ENCODE data around the gene ARRB2. TPM values are rescaled to one million over a fixed set of nuclear protein-coding genes. Genes with fewer than 3 reads are reported as not detected.

ARRB2 gene
- total RNA-seq, 1 experiment from 2014 or later, result 25.1 TPM

GRCh38 chr17:4743216-4743615 lies 32.8 kb downstream of the ARRB2 start:
- H3K27me3 Mint-ChIP-seq (ENCODE audit: insufficient read depth, unreplicated experiment), result peaks cover 8% of the 10 kb centered on the region
- BruUV-seq (replicated peaks), result no TSS peak
- H3K27ac Mint-ChIP-seq (ENCODE audit: low read depth, unreplicated experiment), result no peak overlapping the region
- TF ChIP-seq, protein P1, sequence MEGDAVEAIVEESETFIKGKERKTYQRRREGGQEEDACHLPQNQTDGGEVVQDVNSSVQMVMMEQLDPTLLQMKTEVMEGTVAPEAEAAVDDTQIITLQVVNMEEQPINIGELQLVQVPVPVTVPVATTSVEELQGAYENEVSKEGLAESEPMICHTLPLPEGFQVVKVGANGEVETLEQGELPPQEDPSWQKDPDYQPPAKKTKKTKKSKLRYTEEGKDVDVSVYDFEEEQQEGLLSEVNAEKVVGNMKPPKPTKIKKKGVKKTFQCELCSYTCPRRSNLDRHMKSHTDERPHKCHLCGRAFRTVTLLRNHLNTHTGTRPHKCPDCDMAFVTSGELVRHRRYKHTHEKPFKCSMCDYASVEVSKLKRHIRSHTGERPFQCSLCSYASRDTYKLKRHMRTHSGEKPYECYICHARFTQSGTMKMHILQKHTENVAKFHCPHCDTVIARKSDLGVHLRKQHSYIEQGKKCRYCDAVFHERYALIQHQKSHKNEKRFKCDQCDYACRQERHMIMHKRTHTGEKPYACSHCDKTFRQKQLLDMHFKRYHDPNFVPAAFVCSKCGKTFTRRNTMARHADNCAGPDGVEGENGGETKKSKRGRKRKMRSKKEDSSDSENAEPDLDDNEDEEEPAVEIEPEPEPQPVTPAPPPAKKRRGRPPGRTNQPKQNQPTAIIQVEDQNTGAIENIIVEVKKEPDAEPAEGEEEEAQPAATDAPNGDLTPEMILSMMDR (IDR thresholded peaks at IDR 0.05; ENCODE audit: unreplicated experiment), result no peak
- ChIA-PET CTCF (interaction anchor here (1.3 kb wide), 1 partner anchor 159 kb away, joined by 3 read pairs; no protein-coding TSS in a partner anchor), POLR2A (interaction anchor here (0.6 to 1.1 kb wide), 2 partner anchors 9 to 166 kb away, joined by 3 read pairs; no protein-coding TSS in a partner anchor)
- H3K36me3 Mint-ChIP-seq (ENCODE audit: insufficient read depth, unreplicated experiment), result no peaks in the 10 kb centered on the region
- DNase-seq (ENCODE audit: unreplicated experiment), result no peak
- intact Hi-C loops (cut with micrococcal nuclease), result no loop called here
- H3K9me3 Mint-ChIP-seq (ENCODE audit: unreplicated experiment), result no peaks in the 10 kb centered on the region
- no peak overlapping the region for H3K4me3 Mint-ChIP-seq (ENCODE audit: unreplicated experiment)
- peaks cover 13% of the 10 kb centered on the region for H3K4me1 Mint-ChIP-seq (ENCODE audit: insufficient read depth, unreplicated experiment)

GRCh38 chr17:4743898-4744297 lies 33.5 kb downstream of the ARRB2 start:
- BruUV-seq (replicated peaks), result no TSS peak
- POLR2A ChIA-PET, result interaction anchor here (0.5 to 0.6 kb wide), 2 partner anchors 46 to 166 kb away, joined by 3 read pairs; no protein-coding TSS in a partner anchor
- TF ChIP-seq, protein P1 (IDR thresholded peaks at IDR 0.05; ENCODE audit: unreplicated experiment), result no peak
- H3K27me3 Mint-ChIP-seq (ENCODE audit: insufficient read depth, unreplicated experiment), result peaks cover 15% of the 10 kb centered on the region
- CTCF ChIA-PET, result interaction anchor here (1.3 kb wide), 1 partner anchor 158 kb away, joined by 3 read pairs; no protein-coding TSS in a partner anchor
- H3K36me3 Mint-ChIP-seq (ENCODE audit: insufficient read depth, unreplicated experiment), result no peaks in the 10 kb centered on the region
- intact Hi-C loops (cut with micrococcal nuclease), result no loop called here
- H3K9me3 Mint-ChIP-seq (ENCODE audit: unreplicated experiment), result no peaks in the 10 kb centered on the region
- peaks cover 7% of the 10 kb centered on the region for H3K4me1 Mint-ChIP-seq (ENCODE audit: insufficient read depth, unreplicated experiment)
- DNase-seq (ENCODE audit: unreplicated experiment), result no peak
- H3K4me3 Mint-ChIP-seq (ENCODE audit: unreplicated experiment), result no peak overlapping the region
- H3K27ac Mint-ChIP-seq (ENCODE audit: low read depth, unreplicated experiment), result no peak overlapping the region

DNA sequence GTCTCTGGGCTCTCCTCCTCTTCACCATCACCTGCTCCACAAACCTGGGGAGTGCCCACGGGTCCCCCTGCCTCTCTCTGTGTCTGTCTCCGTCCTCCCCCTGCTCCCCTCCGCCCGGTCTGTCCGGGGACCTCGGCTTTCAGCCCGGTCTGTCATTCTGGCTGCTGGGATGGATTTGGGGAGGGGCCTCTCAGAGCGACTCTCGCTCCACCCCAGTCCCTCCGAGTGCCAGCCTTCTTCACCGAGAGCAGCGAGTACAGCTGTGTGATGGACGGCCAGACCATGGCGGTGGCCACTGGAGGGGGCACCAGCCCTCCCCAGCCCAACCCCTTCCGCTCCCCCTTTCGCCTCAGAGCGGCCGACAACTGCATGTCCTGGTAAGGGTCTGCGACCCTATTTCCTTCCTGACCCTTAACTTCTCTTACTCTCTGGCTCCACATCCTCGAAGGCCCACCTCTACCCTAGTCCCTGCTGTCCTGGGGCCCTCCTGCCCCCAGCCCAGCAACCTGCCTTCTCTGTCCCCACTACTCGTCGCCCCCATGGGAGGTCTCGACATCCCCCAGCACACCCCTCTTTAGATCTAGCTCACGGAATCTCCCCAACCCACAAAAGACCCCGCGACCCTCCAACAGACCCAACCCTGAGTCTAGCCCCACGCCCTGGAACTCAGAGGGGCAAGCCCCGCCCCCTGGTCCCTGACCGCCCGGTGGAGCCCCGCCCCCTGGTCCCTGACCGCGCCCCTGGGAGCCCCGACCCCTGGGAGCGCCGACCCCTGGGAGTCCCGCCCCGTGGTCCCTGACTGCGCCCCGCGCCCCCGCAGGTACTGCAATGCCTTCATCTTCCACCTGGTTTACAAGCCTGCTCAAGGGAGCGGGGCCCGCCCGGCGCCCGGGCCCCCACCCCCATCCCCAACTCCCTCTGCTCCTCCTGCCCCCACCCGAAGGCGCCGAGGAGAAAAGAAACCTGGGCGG lies 34.9 kb downstream of the ARRB2 start:
- intact Hi-C loops (cut with micrococcal nuclease), result no loop called here
- TF ChIP-seq, protein P1 (IDR thresholded peaks at IDR 0.05; ENCODE audit: unreplicated experiment), result no peak
- BruUV-seq (replicated peaks), result no TSS peak
- Mint-ChIP-seq H3K4me1 (ENCODE audit: insufficient read depth, unreplicated experiment) (peaks cover 3% of the 10 kb centered on the region), H3K27ac (ENCODE audit: low read depth, unreplicated experiment) (no peak overlapping the region), H3K27me3 (ENCODE audit: insufficient read depth, unreplicated experiment) (peaks cover 26% of the 10 kb centered on the region), H3K4me3 (ENCODE audit: unreplicated experiment) (no peak overlapping the region), H3K9me3 (ENCODE audit: unreplicated experiment) (no peaks in the 10 kb centered on the region), H3K36me3 (ENCODE audit: insufficient read depth, unreplicated experiment) (no peaks in the 10 kb centered on the region)
- ChIA-PET CTCF (interaction anchor here (0.6 kb wide), 1 partner anchor 84 kb away, joined by 4 read pairs; no protein-coding TSS in a partner anchor), POLR2A (no interaction called here)
- no peak for DNase-seq (ENCODE audit: unreplicated experiment)

- H3K27me3 Mint-ChIP-seq (ENCODE audit: insufficient read depth, unreplicated experiment), result peaks cover 39% of the 10 kb centered on the region
- CTCF ChIA-PET, result interaction anchor here (1.2 kb wide), 1 partner anchor 143 kb away, joined by 3 read pairs; no protein-coding TSS in a partner anchor
- POLR2A ChIA-PET, result interaction anchor here (0.7 to 1.0 kb wide), 2 partner anchors 9 to 17 kb away, joined by 3 to 5 read pairs; no protein-coding TSS in a partner anchor
- H3K4me1 Mint-ChIP-seq (ENCODE audit: insufficient read depth, unreplicated experiment), result no peaks in the 10 kb centered on the region
- intact Hi-C loops (cut with micrococcal nuclease), result no loop called here
- H3K36me3 Mint-ChIP-seq (ENCODE audit: insufficient read depth, unreplicated experiment), result no peaks in the 10 kb centered on the region
- BruUV-seq (replicated peaks), result no TSS peak
- H3K9me3 Mint-ChIP-seq (ENCODE audit: unreplicated experiment), result no peaks in the 10 kb centered on the region
- H3K27ac Mint-ChIP-seq (ENCODE audit: low read depth, unreplicated experiment), result no peak overlapping the region
- DNase-seq (ENCODE audit: unreplicated experiment), result no peak
- no peak overlapping the region for H3K4me3 Mint-ChIP-seq (ENCODE audit: unreplicated experiment)
- TF ChIP-seq, protein P1 (IDR thresholded peaks at IDR 0.05; ENCODE audit: unreplicated experiment), result no peak
Measured at GRCh38 chr17:4747847-4748246, 37.4 kb downstream of the ARRB2 start.

All from MCF 10A (cell line).